Ovary (tissue), 3 donors: ENCODE data around the gene SH2D4B.

Experiments used
- POLR2A ChIP-seq: fragments of 450-650 bp; IDR thresholded peaks from one replicate; pipeline ENCODE4 v1.6.1; 2017; ENCODE audit warnings: antibody characterized with exemption, mild to moderate bottlenecking, moderate library complexity
- TF ChIP-seq, protein P1 (sequence below), 3 donors: fragments of 450-650 bp in 2 of 3; fragments of 200-600 bp in 1 of 3; IDR thresholded peaks; one replicate each; pipeline versions ENCODE4 v1.5.1 to v1.8.0; 2016 to 2022; ENCODE audit warnings: antibody characterized with exemption in 3 of 3, mild to moderate bottlenecking in 1 of 3
- donor health status: DM: no; HTN: no; CAD: no.

GRCh38 chr10:80612261-80612660 is 74.6 kb downstream of the SH2D4B start:
- TF ChIP-seq, protein P1, sequence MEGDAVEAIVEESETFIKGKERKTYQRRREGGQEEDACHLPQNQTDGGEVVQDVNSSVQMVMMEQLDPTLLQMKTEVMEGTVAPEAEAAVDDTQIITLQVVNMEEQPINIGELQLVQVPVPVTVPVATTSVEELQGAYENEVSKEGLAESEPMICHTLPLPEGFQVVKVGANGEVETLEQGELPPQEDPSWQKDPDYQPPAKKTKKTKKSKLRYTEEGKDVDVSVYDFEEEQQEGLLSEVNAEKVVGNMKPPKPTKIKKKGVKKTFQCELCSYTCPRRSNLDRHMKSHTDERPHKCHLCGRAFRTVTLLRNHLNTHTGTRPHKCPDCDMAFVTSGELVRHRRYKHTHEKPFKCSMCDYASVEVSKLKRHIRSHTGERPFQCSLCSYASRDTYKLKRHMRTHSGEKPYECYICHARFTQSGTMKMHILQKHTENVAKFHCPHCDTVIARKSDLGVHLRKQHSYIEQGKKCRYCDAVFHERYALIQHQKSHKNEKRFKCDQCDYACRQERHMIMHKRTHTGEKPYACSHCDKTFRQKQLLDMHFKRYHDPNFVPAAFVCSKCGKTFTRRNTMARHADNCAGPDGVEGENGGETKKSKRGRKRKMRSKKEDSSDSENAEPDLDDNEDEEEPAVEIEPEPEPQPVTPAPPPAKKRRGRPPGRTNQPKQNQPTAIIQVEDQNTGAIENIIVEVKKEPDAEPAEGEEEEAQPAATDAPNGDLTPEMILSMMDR (IDR thresholded peaks at IDR 0.05) = no peak
- no peak for TF ChIP-seq POLR2A
